Fibroblast of villous mesenchyme (primary cell): Measurements from ENCODE around the gene HOXD11. TPM values are rescaled to one million over a fixed set of nuclear protein-coding genes. Genes with fewer than 3 reads are reported as not detected.

ENCODE experiments used
- DNase-seq: peaks from one replicate; pipeline ENCODE4 v3.0.0-alpha.2; 2010; ENCODE audit warnings: low read depth
- H3K4me3 ChIP-seq: 2 replicates; pipeline ENCODE4 v1.5.1; 2011; ENCODE audit warnings: low read depth, mild to moderate bottlenecking, low read length
- total RNA-seq: library from RNA; depleted of rRNA; stranded (reverse); fragments of >200 nt; gene quantifications from 2 replicates; pipeline ENCODE4 v1.2.3, GENCODE V29; 2012
- TF ChIP-seq, protein P1 (sequence below): IDR thresholded peaks from 2 replicates; pipeline ENCODE4 v1.5.1; 2012; ENCODE audit warnings: low read depth, mild to moderate bottlenecking, low read length; ENCODE audit not compliant: insufficient read depth

HOXD11 gene
- total RNA-seq: 26.4 and 42.3 TPM in 2 replicates

DNA sequence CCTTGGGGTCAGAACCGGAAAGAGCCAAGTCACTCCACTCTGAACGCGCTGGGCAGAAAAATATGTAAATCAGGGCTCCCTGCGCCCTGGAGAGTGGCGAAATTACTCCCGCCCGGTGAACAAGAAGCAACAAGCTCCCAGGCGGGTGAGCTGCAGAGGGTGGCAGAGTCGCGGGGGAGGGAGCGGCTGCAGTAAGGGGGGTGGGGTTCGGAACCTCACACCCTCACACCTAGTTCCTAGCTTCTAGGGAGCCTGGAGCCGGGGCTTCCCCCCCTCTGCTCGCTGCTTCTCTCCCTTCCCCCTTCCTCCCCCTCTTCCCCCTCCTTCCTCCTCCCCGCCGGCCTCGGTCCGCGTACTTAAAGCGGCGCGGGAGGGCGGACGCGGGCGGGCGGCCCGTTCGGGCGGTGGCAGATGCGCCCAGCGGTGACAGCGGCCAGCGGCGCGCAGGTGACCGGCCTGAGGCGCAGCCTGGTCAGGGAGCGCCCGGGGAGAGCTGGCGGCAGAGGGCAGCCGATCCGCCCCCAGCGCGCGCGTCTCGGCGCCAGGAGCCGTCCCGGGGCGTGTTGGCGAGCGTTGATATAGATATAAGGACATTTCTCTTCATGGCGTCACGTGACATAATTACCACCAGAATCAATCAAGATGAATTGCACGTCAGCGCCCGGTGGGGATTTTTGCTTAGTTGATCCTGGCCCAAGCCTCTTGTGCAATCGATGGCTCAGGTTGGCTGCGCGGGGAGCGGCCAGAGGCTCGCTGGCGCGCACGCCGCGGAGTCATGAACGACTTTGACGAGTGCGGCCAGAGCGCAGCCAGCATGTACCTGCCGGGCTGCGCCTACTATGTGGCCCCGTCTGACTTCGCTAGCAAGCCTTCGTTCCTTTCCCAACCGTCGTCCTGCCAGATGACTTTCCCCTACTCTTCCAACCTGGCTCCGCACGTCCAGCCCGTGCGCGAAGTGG, at the start of gene HOXD11:
TSS of gene HOXD11 (plus strand) at position 700 of the 959 bp plus-strand sequence. CDS start at position 776, 76 bp downstream.
- peak; percentile 83 for DNase-seq
- TF ChIP-seq, protein P1, sequence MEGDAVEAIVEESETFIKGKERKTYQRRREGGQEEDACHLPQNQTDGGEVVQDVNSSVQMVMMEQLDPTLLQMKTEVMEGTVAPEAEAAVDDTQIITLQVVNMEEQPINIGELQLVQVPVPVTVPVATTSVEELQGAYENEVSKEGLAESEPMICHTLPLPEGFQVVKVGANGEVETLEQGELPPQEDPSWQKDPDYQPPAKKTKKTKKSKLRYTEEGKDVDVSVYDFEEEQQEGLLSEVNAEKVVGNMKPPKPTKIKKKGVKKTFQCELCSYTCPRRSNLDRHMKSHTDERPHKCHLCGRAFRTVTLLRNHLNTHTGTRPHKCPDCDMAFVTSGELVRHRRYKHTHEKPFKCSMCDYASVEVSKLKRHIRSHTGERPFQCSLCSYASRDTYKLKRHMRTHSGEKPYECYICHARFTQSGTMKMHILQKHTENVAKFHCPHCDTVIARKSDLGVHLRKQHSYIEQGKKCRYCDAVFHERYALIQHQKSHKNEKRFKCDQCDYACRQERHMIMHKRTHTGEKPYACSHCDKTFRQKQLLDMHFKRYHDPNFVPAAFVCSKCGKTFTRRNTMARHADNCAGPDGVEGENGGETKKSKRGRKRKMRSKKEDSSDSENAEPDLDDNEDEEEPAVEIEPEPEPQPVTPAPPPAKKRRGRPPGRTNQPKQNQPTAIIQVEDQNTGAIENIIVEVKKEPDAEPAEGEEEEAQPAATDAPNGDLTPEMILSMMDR: no peak

DNA sequence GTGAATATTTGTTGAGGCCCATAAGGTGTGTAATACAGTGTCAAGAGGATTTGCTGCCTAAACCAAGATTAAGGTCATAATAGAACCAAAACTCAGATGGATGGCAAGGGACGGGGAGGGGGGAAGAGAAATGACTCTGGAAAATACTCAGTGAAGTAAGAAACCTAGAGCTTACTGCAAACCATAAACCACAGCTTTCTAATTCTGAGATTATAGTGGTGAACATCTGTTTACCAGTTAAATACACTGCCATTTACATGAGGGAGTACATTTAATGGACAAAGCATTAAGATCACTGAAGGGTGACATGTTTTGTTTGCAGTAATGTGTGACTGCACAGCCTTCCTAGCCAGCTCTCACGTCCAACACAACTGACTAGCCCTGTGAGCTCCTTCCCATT, 43.1 kb upstream of the HOXD11 start:
- no peak overlapping the region for H3K4me3 ChIP-seq
- DNase-seq: no peak
- TF ChIP-seq, protein P1: no peak

More for the DNA sequence above, at the start of gene HOXD11:
- H3K4me3 ChIP-seq: peak within 1 kb of the TSS; percentile 63

DNA sequence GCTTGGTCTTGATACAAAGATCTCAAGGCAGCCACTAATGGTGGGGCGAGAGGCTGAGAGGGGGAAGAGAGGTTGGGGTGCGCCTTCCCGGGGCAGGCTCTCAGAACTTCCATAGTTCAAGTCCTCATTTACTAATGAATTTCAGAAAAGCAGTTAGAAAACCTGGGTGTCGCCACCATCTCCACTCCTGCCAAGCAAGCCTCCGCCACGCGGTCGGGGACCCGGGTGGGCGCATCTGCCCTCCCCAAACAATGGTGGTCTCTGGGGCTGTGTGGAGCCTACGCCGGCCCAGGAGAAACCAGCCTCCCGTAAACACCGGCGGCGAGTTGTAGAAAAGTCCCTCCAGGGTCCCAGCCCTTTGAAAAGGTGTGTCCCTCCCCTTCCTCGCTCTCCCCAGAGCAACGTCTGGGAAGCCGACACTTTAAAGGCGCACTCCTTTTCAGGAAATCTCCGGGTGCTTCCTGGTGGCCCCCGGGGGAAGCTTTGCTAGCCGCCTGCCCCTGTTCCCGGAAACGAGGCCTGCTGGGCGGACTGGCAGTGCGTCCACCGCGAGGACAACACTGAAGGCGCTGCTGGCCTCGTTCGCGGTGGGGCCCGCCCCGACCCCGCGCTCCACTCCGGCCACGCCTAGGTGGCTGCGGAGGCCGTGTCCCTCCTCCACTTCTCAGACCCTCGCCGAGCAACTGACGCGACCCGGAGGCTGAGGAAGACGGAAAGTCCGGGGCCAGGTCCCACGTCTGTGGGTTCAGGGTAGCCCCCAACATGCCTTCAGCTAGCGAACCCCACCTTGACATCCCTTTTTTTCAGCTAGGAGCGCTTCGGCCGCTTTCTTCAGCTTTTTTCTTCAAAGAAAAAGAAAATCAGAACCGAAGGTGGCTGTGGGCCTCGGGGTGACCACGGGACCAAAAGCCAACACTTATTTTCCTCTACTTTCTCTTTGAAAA, 40.2 kb upstream of the HOXD11 start:
- TF ChIP-seq, protein P1: no peak
- H3K4me3 ChIP-seq: peak overlapping the region; percentile 5
- DNase-seq: no peak

DNA sequence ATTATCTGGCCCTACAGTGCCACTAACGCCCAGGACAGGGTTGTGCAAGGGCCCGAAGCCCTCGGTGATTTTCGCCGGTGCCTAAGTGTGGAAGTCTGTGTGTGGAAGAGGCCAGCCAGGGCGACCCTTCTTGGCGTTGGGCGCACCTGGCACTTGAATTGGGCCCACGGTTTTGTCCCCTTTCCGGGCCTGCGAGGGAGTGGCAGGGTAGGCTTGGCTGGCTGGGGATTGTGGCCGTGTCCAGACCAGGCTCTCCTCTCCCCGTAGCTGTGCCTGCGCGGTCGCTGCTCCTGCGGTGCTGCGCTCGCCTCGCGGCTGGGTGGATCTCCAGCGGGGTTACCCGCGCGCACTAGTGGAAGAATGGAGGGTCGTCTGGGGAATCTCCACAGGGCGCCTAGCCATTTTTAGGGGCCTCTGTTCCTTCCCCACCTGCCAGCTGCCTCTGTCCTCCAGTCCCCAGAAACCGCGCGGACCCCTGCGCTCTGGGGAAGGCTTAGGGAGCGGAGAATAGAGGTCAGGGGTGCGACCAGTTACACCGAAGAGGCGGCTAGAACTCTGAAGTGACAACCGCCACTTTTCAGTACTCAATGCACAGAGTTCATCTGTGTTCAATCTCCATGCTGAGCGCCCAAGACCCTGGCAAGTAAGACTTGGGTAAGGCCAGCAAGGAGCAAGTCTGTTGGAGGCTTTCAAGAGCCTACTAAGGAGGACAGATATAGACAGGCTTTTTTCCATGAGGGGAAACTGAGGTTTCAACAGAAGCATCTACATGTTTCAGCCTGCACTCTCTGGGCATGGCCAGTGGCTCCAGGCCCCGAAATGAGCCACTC, 39.3 kb upstream of the HOXD11 start:
- TF ChIP-seq, protein P1: no peak
- DNase-seq: no peak
- no peak overlapping the region for H3K4me3 ChIP-seq

DNA sequence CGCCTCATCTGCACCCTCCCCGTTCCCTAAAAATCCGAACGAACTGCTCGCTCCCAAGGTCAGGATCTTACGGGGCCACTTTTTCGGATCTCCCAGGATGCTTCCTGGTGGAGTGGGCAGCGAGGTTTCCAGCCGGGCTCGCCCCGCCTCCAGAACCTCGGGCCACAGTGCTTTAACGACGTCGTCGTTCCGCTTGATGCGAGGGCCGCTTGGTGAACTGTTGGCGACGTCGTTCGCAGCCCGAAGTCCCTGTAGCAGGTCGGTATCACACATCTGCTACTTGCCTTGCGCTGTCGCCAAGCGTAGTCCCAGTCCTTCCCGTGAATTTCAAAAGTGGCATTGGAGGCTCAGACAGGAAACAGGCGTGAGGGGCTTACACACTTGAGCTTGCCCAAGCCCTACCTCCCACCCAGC, 38.7 kb upstream of the HOXD11 start:
- no peak for DNase-seq
- TF ChIP-seq, protein P1: no peak
- no peak overlapping the region for H3K4me3 ChIP-seq
